ENCODE results near the gene SLC22A14.

GRCh38 chr3:38343797-38344594 is 61.9 kb downstream of the SLC22A14 start:
- no peak for TF ChIP-seq CTCF (IDR thresholded peaks at IDR 0.05)
- no peak for TF ChIP-seq POLR2A (IDR thresholded peaks at IDR 0.05)
